ENCODE measurements around the gene SEPTIN1.

Gene SEPTIN1

DNA sequence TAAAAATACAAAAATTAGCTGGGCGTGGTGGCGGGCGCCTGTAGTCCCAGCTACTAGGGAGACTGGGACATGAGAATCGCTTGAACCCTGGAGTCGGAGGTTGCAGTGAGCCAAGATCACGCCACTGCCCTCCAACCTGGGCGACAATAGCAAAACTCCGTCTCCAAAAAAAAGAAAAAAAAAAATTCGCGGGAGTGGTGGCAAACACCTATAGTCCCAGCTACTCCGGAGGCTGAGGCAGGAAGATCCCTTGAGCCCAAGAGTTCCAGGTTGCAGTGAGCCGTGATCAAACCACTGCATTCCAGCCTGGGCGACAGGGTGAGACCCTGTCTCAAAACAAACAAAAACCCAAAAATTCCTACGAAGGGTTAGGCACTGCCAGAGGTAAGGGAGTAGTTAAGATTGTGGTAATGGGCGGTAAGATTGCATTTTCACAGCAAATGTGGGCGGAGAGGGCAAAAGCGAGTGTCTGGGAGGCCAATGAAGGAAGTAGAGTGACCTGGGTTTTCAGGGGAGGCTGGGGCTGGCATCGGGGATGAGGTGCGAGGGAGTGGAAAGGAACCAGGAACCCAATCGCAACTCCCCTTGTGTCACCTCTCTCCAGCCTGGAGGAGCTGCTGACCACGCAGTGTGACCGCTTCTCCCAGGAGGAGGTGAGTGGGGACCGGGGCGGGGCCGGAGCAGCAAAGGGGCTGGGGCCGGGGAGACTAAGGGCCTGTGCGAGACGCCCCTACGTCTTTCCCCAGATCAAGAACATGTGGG is 5.1 kb downstream of the SEPTIN1 start:
- Histone ChIP-seq H2AFZ (ENCODE audit: low read length) (peak overlapping the region; percentile 69; the same call in 1 of the 2 replicates), H4K20me1 (ENCODE audit: insufficient read depth, low read length, poor library complexity, severe bottlenecking) (peaks cover 13% of the 10 kb centered on the region), H3K79me2 (ENCODE audit: insufficient read depth, low read length) (peaks cover 39% of the 10 kb centered on the region), H3K9me2 (replicated peaks; ENCODE audit: low read depth, low read length) (no peaks in the 10 kb centered on the region), H3K4me1 (ENCODE audit: insufficient read depth, low read length, poor library complexity, severe bottlenecking) (peaks cover 47% of the 10 kb centered on the region), H3K4me2 (ENCODE audit: low read depth, low read length, poor library complexity, severe bottlenecking) (peak overlapping the region; percentile 99), H3F3A (ENCODE audit: low read depth) (peaks cover 16% of the 10 kb centered on the region), H3K9ac (ENCODE audit: low read depth, low read length, poor library complexity, severe bottlenecking) (peak overlapping the region; percentile 90), H3K9me3 (ENCODE audit: insufficient read depth, low read depth, low read length) (no peaks in the 10 kb centered on the region), H3K4me3 (ENCODE audit: low read length, poor library complexity, severe bottlenecking) (peak overlapping the region; percentile 97), H3K27me3 (ENCODE audit: insufficient read depth, low read length, poor library complexity, severe bottlenecking) (no peaks in the 10 kb centered on the region), H3K36me3 (ENCODE audit: insufficient read depth, low read length) (no peaks in the 10 kb centered on the region)
- TF ChIP-seq EZH2phosphoT487 (IDR thresholded peaks at IDR 0.05; ENCODE audit: borderline replicate concordance), result no peak
- TF ChIP-seq, protein P1, sequence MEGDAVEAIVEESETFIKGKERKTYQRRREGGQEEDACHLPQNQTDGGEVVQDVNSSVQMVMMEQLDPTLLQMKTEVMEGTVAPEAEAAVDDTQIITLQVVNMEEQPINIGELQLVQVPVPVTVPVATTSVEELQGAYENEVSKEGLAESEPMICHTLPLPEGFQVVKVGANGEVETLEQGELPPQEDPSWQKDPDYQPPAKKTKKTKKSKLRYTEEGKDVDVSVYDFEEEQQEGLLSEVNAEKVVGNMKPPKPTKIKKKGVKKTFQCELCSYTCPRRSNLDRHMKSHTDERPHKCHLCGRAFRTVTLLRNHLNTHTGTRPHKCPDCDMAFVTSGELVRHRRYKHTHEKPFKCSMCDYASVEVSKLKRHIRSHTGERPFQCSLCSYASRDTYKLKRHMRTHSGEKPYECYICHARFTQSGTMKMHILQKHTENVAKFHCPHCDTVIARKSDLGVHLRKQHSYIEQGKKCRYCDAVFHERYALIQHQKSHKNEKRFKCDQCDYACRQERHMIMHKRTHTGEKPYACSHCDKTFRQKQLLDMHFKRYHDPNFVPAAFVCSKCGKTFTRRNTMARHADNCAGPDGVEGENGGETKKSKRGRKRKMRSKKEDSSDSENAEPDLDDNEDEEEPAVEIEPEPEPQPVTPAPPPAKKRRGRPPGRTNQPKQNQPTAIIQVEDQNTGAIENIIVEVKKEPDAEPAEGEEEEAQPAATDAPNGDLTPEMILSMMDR (conservative IDR thresholded peaks at IDR 0.05; ENCODE audit: low read length), result no peak

DNA sequence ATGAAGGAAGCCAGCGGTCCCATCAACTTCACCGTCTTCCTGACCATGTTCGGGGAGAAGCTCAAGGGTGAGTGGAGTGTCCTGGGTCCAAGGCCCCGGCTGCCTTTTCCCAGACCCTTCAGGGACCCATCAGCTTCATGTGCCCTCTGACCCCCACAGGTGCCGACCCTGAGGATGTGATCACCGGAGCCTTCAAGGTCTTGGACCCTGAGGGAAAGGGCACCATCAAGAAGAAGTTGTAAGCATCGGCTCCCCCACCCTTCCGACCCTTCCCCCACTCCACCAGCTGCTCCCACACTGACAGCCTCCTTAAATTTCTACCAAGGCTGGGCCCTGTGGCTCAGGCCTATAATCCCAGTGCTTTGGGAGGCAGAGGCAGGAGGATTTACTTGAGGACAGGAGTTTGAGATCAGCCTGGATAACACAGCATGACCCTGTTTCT is 5.9 kb downstream of the SEPTIN1 start:
- Histone ChIP-seq H3K4me1 (ENCODE audit: insufficient read depth, low read length, poor library complexity, severe bottlenecking) (peaks cover 46% of the 10 kb centered on the region), H3K9me3 (ENCODE audit: insufficient read depth, low read depth, low read length) (no peaks in the 10 kb centered on the region), H3K79me2 (ENCODE audit: insufficient read depth, low read length) (peaks cover 32% of the 10 kb centered on the region), H3K27me3 (ENCODE audit: insufficient read depth, low read length, poor library complexity, severe bottlenecking) (no peaks in the 10 kb centered on the region), H3K9me2 (replicated peaks; ENCODE audit: low read depth, low read length) (no peaks in the 10 kb centered on the region), H3K9ac (ENCODE audit: low read depth, low read length, poor library complexity, severe bottlenecking) (peak overlapping the region; percentile 90), H3K36me3 (ENCODE audit: insufficient read depth, low read length) (no peaks in the 10 kb centered on the region), H3K4me2 (ENCODE audit: low read depth, low read length, poor library complexity, severe bottlenecking) (peak overlapping the region; percentile 99), H3F3A (ENCODE audit: low read depth) (peaks cover 16% of the 10 kb centered on the region), H4K20me1 (ENCODE audit: insufficient read depth, low read length, poor library complexity, severe bottlenecking) (peaks cover 13% of the 10 kb centered on the region), H3K4me3 (ENCODE audit: low read length, poor library complexity, severe bottlenecking) (peak overlapping the region; percentile 97), H2AFZ (ENCODE audit: low read length) (no peak overlapping the region)
- TF ChIP-seq, protein P1 (conservative IDR thresholded peaks at IDR 0.05; ENCODE audit: low read length), result no peak
- TF ChIP-seq EZH2phosphoT487 (IDR thresholded peaks at IDR 0.05; ENCODE audit: borderline replicate concordance), result no peak

DNA sequence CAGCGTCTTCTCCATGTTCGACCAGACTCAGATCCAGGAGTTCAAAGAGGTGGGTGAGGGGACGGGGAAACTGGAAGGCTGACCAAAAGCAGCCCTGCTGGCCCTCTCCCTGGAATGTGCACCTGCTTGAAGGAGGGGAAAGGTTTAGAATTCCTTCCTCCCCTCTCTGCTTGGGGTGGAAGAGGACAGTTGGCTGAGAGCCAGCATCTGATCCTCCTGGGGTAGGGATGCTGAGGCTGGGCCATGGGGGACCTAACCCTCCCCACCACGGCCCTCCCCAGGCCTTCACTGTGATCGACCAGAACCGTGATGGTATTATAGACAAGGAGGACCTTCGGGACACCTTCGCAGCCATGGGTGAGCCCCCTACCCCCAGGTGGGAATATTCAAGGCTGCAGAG is 6.5 kb downstream of the SEPTIN1 start:
- no peaks in the 10 kb centered on the region for H3K9me2 ChIP-seq (replicated peaks; ENCODE audit: low read depth, low read length)
- no peak overlapping the region for H3K4me3 ChIP-seq (ENCODE audit: low read length, poor library complexity, severe bottlenecking)
- no peak overlapping the region for H3K4me2 ChIP-seq (ENCODE audit: low read depth, low read length, poor library complexity, severe bottlenecking)
- H3K79me2 ChIP-seq (ENCODE audit: insufficient read depth, low read length), result peaks cover 26% of the 10 kb centered on the region
- peaks cover 43% of the 10 kb centered on the region for H3K4me1 ChIP-seq (ENCODE audit: insufficient read depth, low read length, poor library complexity, severe bottlenecking)
- no peak for TF ChIP-seq EZH2phosphoT487 (IDR thresholded peaks at IDR 0.05; ENCODE audit: borderline replicate concordance)
- TF ChIP-seq, protein P1 (conservative IDR thresholded peaks at IDR 0.05; ENCODE audit: low read length), result no peak
- H3K9ac ChIP-seq (ENCODE audit: low read depth, low read length, poor library complexity, severe bottlenecking), result peak overlapping the region; percentile 90
- H3K36me3 ChIP-seq (ENCODE audit: insufficient read depth, low read length), result no peaks in the 10 kb centered on the region
- peaks cover 9% of the 10 kb centered on the region for H4K20me1 ChIP-seq (ENCODE audit: insufficient read depth, low read length, poor library complexity, severe bottlenecking)
- no peaks in the 10 kb centered on the region for H3K27me3 ChIP-seq (ENCODE audit: insufficient read depth, low read length, poor library complexity, severe bottlenecking)
- no peaks in the 10 kb centered on the region for H3K9me3 ChIP-seq (ENCODE audit: insufficient read depth, low read depth, low read length)
- H2AFZ ChIP-seq (ENCODE audit: low read length), result no peak overlapping the region
- peaks cover 16% of the 10 kb centered on the region for H3F3A ChIP-seq (ENCODE audit: low read depth)
